Natural killer cell treated with Interleukin-12 subunit alpha and Interleukin-12 subunit beta and Interleukin-15 and Interleukin-18, amount 100 ng/mL, for 72 hours (primary cell): ENCODE data around the gene SPTSSA. TPM values are rescaled to one million over a fixed set of nuclear protein-coding genes. Genes with fewer than 3 reads are reported as not detected.

ENCODE experiments used
- ATAC-seq, 2 donors: fragments of 150-1000 bp; cut with Tn5 transposase in 1 of 2; sonication (Bioruptor Pico), chemical (Tn5 transposase) in 1 of 2; 2 replicates each; pipeline ENCODE4 v1.10.0; 2021
- DNase-seq: peaks from one replicate; pipeline ENCODE4 v3.0.0; 2022; ENCODE audit warnings: low spot score
- H3K27ac Mint-ChIP-seq, 2 donors: 1 replicate in 1 of 2; 2 replicates in 1 of 2; pipeline ENCODE4 v1.8.0; 2022; ENCODE audit warnings: mixed read lengths in 2 of 2, mild to moderate bottlenecking in 1 of 2, moderate library complexity in 1 of 2
- H3K27me3 Mint-ChIP-seq, 2 donors: 1 replicate in 1 of 2; 2 replicates in 1 of 2; pipeline ENCODE4 v1.8.0; 2022; ENCODE audit warnings: mixed read lengths in 2 of 2
- H3K36me3 Mint-ChIP-seq: one replicate; pipeline ENCODE4 v1.8.0; 2022; ENCODE audit warnings: mixed read lengths
- H3K4me1 Mint-ChIP-seq, 2 donors: 1 replicate in 1 of 2; 2 replicates in 1 of 2; pipeline ENCODE4 v1.8.0; 2022; ENCODE audit warnings: low read depth in 2 of 2, mixed read lengths in 2 of 2, mild to moderate bottlenecking in 1 of 2
- H3K4me3 Mint-ChIP-seq: one replicate; pipeline ENCODE4 v1.8.0; 2022; ENCODE audit warnings: mixed read lengths
- H3K9me3 Mint-ChIP-seq: 2 replicates; pipeline ENCODE4 v1.8.0; 2022; ENCODE audit warnings: mixed read lengths
- total RNA-seq, 2 donors: library from RNA; stranded (reverse); gene quantifications; one replicate each; pipeline ENCODE4 v1.2.3, GENCODE V29; 2022

The SPTSSA gene
- total RNA-seq, 2 donors from 2014 or later, result 7.7 to 8.9 TPM

DNA sequence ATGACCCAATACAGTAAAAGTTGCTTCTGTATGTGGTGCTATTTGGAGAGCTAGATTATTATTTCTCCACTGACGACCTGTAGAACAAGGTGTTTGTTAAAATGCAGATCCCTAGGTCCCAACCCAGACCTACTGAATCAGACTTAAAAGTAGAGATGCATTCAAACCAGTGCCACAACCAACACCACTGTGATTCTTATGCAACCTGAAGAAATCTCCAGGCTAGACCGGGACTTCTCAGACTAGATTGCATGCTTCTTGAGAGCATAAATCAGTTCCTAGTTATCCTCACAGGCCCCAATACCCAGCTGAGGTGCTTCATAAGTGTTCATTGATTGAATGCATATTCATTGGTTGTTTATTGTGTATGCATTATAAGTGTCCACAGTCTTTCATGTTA, 78.2 kb downstream of the SPTSSA start:
- DNase-seq (no peak), ATAC-seq (no peak)
- Mint-ChIP-seq H3K27ac (no peak overlapping the region), H3K27me3 (peaks cover 7 to 12% of the 10 kb centered on the region in 2 donors), H3K4me1 (no peaks in the 10 kb centered on the region), H3K36me3 (no peaks in the 10 kb centered on the region), H3K9me3 (peaks cover 3% of the 10 kb centered on the region), H3K4me3 (no peak overlapping the region)

Other genes starting within 250 kb of the SPTSSA start
- gene EAPP, start 77.5 kb upstream of the SPTSSA start, total RNA-seq, result 10 to 100 TPM; 15.4 to 21.4 TPM
- gene SNX6, start 167.9 kb upstream of the SPTSSA start, total RNA-seq, result 10 to 100 TPM; 71.0 to 77.3 TPM